Caco-2 (cell line): Measurements from ENCODE around the gene TMEM154. TPM values are rescaled to one million over a fixed set of nuclear protein-coding genes. Genes with fewer than 3 reads are reported as not detected.

ENCODE experiments used
- BruUV-seq: library from RNA; stranded (reverse); fragments of 400-500 nt; replicated peaks from 2 replicates; lab custom pipeline; 2021; lab: Mats Ljungman, UMichigan
- CTCF ChIA-PET: fragments of 300-600 bp; sonication (Branson Sonifier 250); formaldehyde crosslinking; loops from one replicate; lab custom pipeline; 2022; ENCODE audit warnings: antibody characterized with exemption; lab: Charles Lee
- POLR2A ChIA-PET: fragments of 300-600 bp; sonication (Branson Sonifier 250); formaldehyde crosslinking; loops from one replicate; lab custom pipeline; 2022; ENCODE audit warnings: antibody characterized with exemption; lab: Charles Lee
- DNase-seq, 2 experiments: peaks; one replicate each; pipeline versions ENCODE4 v3.0.0 to v3.0.0-alpha.2; 2020 to 2022
- H3K27me3 ChIP-seq: replicated peaks from 2 replicates; pipeline ENCODE4 v1.6.0; 2011; ENCODE audit warnings: low read length; ENCODE audit not compliant: control insufficient read depth, insufficient read depth
- H3K36me3 ChIP-seq: 2 replicates; pipeline ENCODE4 v1.5.1; 2011; ENCODE audit warnings: low read length; ENCODE audit not compliant: control insufficient read depth, insufficient read depth
- H3K4me1 ChIP-seq: fragments of 250-450 bp; sonication (Bioruptor Pico); 2 replicates; pipeline ENCODE4 v1.5.1; 2020; ENCODE audit warnings: mild to moderate bottlenecking
- H3K4me3 ChIP-seq: 2 replicates; pipeline ENCODE4 v1.5.1; 2011; ENCODE audit warnings: low read depth, mild to moderate bottlenecking, control low read depth, low read length
- H3K9me3 ChIP-seq: fragments of 250-450 bp; sonication (Bioruptor Pico); 2 replicates; pipeline ENCODE4 v1.5.1; 2020; ENCODE audit warnings: mild to moderate bottlenecking, moderate library complexity
- H3K27ac Mint-ChIP-seq: one replicate; pipeline ENCODE4 v1.8.0; 2022; ENCODE audit warnings: mixed read lengths; ENCODE audit not compliant: unreplicated experiment
- H3K27me3 Mint-ChIP-seq: one replicate; pipeline ENCODE4 v1.8.0; 2022; ENCODE audit warnings: mixed read lengths; ENCODE audit not compliant: insufficient read depth, unreplicated experiment
- H3K36me3 Mint-ChIP-seq: one replicate; pipeline ENCODE4 v1.8.0; 2022; ENCODE audit warnings: mild to moderate bottlenecking, mixed read lengths; ENCODE audit not compliant: insufficient read depth, unreplicated experiment
- H3K4me1 Mint-ChIP-seq: one replicate; pipeline ENCODE4 v1.8.0; 2022; ENCODE audit warnings: low read depth, mixed read lengths; ENCODE audit not compliant: unreplicated experiment
- H3K4me3 Mint-ChIP-seq: one replicate; pipeline ENCODE4 v1.8.0; 2022; ENCODE audit warnings: mild to moderate bottlenecking, moderate library complexity, mixed read lengths; ENCODE audit not compliant: unreplicated experiment
- H3K9me3 Mint-ChIP-seq: one replicate; pipeline ENCODE4 v1.8.0; 2022; ENCODE audit warnings: mixed read lengths; ENCODE audit not compliant: unreplicated experiment
- intact Hi-C: fragments of 100-400 bp; cut with micrococcal nuclease; formaldehyde crosslinking; loops from one replicate; pipeline ENCODE4 v1.10.0; 2022; ENCODE audit not compliant: unreplicated experiment
- total RNA-seq: library from RNA; stranded (reverse); gene quantifications from 2 replicates; pipeline ENCODE4 v1.2.3, GENCODE V29; 2022
- TF ChIP-seq, protein P1 (sequence below), 2 experiments: fragments of 200-600 bp in 1 of 2; IDR thresholded peaks; 1 replicate in 1 of 2; 2 replicates in 1 of 2; pipeline versions ENCODE4 v1.5.1 to v1.8.0; 2011 to 2022; ENCODE audit warnings: antibody characterized with exemption in 1 of 2, control low read depth in 1 of 2, inconsistent platforms in 1 of 2, low read depth in 1 of 2, low read length in 1 of 2, mild to moderate bottlenecking in 1 of 2, moderate library complexity in 1 of 2; ENCODE audit not compliant: insufficient read depth in 1 of 2, severe bottlenecking in 1 of 2, unreplicated experiment in 1 of 2

The TMEM154 gene
- total RNA-seq, 1 experiment from 2014 or later = 4.6 TPM

DNA sequence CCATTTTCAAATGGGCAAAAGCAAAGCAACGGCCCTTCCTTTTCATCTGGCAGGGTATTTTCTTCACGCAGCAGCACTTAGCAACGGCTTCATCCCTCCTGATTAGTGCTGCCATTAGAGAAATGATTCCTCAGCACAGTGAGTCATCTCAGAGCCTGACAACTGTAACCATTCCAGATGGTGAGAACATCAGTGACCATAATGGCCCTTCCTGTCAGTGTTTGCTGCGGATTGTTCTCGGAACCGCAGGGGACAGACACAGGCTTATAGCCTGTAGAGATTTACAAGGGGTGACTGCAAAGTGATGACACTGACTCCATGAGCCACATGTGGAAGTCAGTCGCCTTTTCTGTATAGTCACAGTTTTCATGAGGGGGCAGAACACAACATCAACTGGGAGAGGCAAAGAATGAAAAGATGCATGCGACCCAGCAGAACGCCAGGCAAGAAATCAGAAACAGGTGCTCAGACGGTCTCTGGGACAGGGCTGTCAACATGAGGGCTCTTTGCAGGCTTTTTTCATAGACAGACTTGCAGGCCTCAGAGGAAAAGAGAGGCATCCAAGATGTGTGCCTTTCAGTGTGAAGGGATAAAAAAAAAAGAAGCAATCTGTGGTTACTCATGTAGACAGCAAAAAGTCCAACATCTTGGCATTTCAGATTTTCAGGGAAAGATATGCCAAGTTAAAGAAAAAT, 74.0 kb downstream of the TMEM154 start:
- no peak overlapping the region for H3K27ac Mint-ChIP-seq
- ChIA-PET CTCF (no interaction called here), POLR2A (no interaction called here)
- Histone ChIP-seq H3K4me1 (no peaks in the 10 kb centered on the region), H3K27me3 (no peaks in the 10 kb centered on the region), H3K4me3 (no peak overlapping the region), H3K36me3 (no peaks in the 10 kb centered on the region), H3K9me3 (no peaks in the 10 kb centered on the region)
- peaks cover 9% of the 10 kb centered on the region for H3K9me3 Mint-ChIP-seq
- TF ChIP-seq, protein P1, sequence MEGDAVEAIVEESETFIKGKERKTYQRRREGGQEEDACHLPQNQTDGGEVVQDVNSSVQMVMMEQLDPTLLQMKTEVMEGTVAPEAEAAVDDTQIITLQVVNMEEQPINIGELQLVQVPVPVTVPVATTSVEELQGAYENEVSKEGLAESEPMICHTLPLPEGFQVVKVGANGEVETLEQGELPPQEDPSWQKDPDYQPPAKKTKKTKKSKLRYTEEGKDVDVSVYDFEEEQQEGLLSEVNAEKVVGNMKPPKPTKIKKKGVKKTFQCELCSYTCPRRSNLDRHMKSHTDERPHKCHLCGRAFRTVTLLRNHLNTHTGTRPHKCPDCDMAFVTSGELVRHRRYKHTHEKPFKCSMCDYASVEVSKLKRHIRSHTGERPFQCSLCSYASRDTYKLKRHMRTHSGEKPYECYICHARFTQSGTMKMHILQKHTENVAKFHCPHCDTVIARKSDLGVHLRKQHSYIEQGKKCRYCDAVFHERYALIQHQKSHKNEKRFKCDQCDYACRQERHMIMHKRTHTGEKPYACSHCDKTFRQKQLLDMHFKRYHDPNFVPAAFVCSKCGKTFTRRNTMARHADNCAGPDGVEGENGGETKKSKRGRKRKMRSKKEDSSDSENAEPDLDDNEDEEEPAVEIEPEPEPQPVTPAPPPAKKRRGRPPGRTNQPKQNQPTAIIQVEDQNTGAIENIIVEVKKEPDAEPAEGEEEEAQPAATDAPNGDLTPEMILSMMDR (IDR thresholded peaks at IDR 0.05; ENCODE audit: insufficient read depth in 1 of 2, low read depth in 1 of 2, low read length in 1 of 2, severe bottlenecking in 1 of 2, unreplicated experiment in 1 of 2) = no peak
- no peaks in the 10 kb centered on the region for H3K36me3 Mint-ChIP-seq
- H3K27me3 Mint-ChIP-seq = no peaks in the 10 kb centered on the region
- H3K4me1 Mint-ChIP-seq = no peaks in the 10 kb centered on the region
- no TSS peak for BruUV-seq
- intact Hi-C loops = no loop called here
- no peak overlapping the region for H3K4me3 Mint-ChIP-seq
- no peak for DNase-seq

DNA sequence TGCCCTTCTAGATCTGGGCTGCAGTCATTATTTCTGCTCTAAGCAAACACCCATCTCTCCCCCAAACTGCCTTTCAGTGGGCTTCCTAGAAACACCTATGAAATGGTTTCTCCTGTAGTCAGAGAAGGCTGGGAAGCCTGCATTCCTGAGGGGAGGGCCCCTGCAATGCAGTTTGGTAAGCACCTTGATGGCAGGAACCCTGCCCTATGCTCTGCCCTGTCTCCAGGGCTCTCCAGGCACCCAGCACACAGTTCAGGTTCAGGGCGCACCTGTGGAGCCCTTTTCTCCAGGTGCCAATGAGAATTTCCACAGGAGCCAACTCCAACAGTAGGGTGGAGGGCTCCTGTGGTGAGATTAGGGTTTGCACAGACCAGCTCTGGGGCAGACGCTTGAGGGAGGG, 74.8 kb downstream of the TMEM154 start:
- ChIA-PET POLR2A (no interaction called here), CTCF (no interaction called here)
- H3K27ac Mint-ChIP-seq = no peak overlapping the region
- H3K9me3 ChIP-seq = no peaks in the 10 kb centered on the region
- H3K4me3 ChIP-seq = no peak overlapping the region
- no peaks in the 10 kb centered on the region for H3K27me3 ChIP-seq
- H3K4me3 Mint-ChIP-seq = no peak overlapping the region
- H3K9me3 Mint-ChIP-seq = peaks cover 9% of the 10 kb centered on the region
- intact Hi-C loops = no loop called here
- no TSS peak for BruUV-seq
- H3K4me1 ChIP-seq = no peaks in the 10 kb centered on the region
- no peaks in the 10 kb centered on the region for H3K4me1 Mint-ChIP-seq
- no peak for DNase-seq
- H3K36me3 ChIP-seq = no peaks in the 10 kb centered on the region
- TF ChIP-seq, protein P1 (IDR thresholded peaks at IDR 0.05; ENCODE audit: insufficient read depth in 1 of 2, low read depth in 1 of 2, low read length in 1 of 2, severe bottlenecking in 1 of 2, unreplicated experiment in 1 of 2) = no peak
- H3K36me3 Mint-ChIP-seq = no peaks in the 10 kb centered on the region
- H3K27me3 Mint-ChIP-seq = no peaks in the 10 kb centered on the region

DNA sequence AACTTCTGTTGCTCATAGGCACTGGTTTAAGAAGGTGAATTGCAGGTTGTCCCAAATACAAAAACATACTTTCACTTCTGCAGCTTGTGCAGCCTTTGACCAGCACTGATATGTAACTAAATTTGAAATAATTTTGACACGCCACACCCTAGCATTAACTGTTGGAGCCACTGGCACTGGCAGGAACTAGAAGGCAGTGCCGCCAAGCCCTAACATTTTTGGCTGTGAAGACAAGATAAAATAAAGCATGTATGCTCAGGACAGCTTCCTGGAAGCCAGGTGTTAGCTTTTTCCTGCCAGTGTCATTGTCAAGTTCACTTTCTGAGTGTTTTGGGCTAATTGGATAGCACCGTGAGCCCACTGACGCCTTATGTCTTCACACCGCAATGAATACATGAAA, 78.6 kb downstream of the TMEM154 start:
- no TSS peak for BruUV-seq
- CTCF ChIA-PET = no interaction called here
- Mint-ChIP-seq H3K27me3 (no peaks in the 10 kb centered on the region), H3K27ac (no peak overlapping the region), H3K4me1 (no peaks in the 10 kb centered on the region), H3K9me3 (peaks cover 9% of the 10 kb centered on the region), H3K4me3 (no peak overlapping the region), H3K36me3 (no peaks in the 10 kb centered on the region)
- no peak for DNase-seq
- no peaks in the 10 kb centered on the region for H3K9me3 ChIP-seq
- H3K4me3 ChIP-seq = no peak overlapping the region
- no peaks in the 10 kb centered on the region for H3K36me3 ChIP-seq
- no peaks in the 10 kb centered on the region for H3K4me1 ChIP-seq
- TF ChIP-seq, protein P1 (IDR thresholded peaks at IDR 0.05; ENCODE audit: insufficient read depth in 1 of 2, low read depth in 1 of 2, low read length in 1 of 2, severe bottlenecking in 1 of 2, unreplicated experiment in 1 of 2) = no peak
- intact Hi-C loops = no loop called here
- POLR2A ChIA-PET = no interaction called here
- H3K27me3 ChIP-seq = no peaks in the 10 kb centered on the region
